SU-DHL-6 (cell line): Measurements from ENCODE around the gene OSBPL7.

ENCODE experiments used
- H2AFZ ChIP-seq: fragments of 200-600 bp; sonication (generic); 2 replicates; pipeline ENCODE4 v1.6.1; 2014; ENCODE audit warnings: low read depth, mild to moderate bottlenecking, moderate library complexity, mixed read lengths, antibody characterized with exemption, low read length; ENCODE audit not compliant: severe bottlenecking
- H3F3A ChIP-seq: fragments of 200-600 bp; shearing (Covaris generic); 2 replicates; pipeline ENCODE4 v1.6.0; 2016; ENCODE audit warnings: antibody characterized with exemption, mild to moderate bottlenecking; ENCODE audit not compliant: insufficient read depth
- H3K27ac ChIP-seq: fragments of 200-600 bp; sonication (generic); 2 replicates; pipeline ENCODE4 v1.5.1; 2016; ENCODE audit warnings: low read depth, mild to moderate bottlenecking, low read length, moderate library complexity, mixed read lengths
- H3K27me3 ChIP-seq: fragments of 200-600 bp; sonication (generic), shearing (Covaris generic); 2 replicates; pipeline ENCODE4 v1.6.0; 2014; ENCODE audit warnings: mild to moderate bottlenecking, low read length
- H3K36me3 ChIP-seq: fragments of 200-600 bp; sonication (generic); 2 replicates; pipeline ENCODE4 v1.6.1; 2014; ENCODE audit warnings: mild to moderate bottlenecking, low read length, mixed read lengths
- H3K4me2 ChIP-seq: fragments of 300-600, 200-600 bp; shearing (Covaris generic), sonication (generic); 2 replicates; pipeline ENCODE4 v1.6.0; 2014; ENCODE audit warnings: low read length, low read depth, mild to moderate bottlenecking; ENCODE audit not compliant: poor library complexity, severe bottlenecking
- H3K4me3 ChIP-seq: fragments of 200-600 bp; sonication (generic); 2 replicates; pipeline ENCODE4 v1.5.1; 2014; ENCODE audit warnings: antibody characterized with exemption, low read length, mild to moderate bottlenecking, mixed read lengths; ENCODE audit not compliant: insufficient read depth, poor library complexity, severe bottlenecking
- H3K79me2 ChIP-seq: fragments of 200-600 bp; sonication (generic); 2 replicates; pipeline ENCODE4 v1.6.1; 2014; ENCODE audit warnings: mild to moderate bottlenecking, low read length, moderate library complexity; ENCODE audit not compliant: insufficient read depth
- H3K9ac ChIP-seq: fragments of 200-600 bp; sonication (generic); 2 replicates; pipeline ENCODE4 v1.7.0; 2014; ENCODE audit warnings: mild to moderate bottlenecking, low read length
- H3K9me2 ChIP-seq: fragments of 200-600 bp; sonication (generic); replicated peaks from 2 replicates; pipeline ENCODE4 v1.6.1; 2014; ENCODE audit warnings: low read length; ENCODE audit not compliant: insufficient read depth
- H3K9me3 ChIP-seq: fragments of 200-600 bp; sonication (generic); 2 replicates; pipeline ENCODE4 v1.6.1; 2014; ENCODE audit warnings: low read length, mixed read lengths; ENCODE audit not compliant: insufficient read depth
- H4K20me1 ChIP-seq: fragments of 200-600 bp; sonication (generic); 2 replicates; pipeline ENCODE4 v1.6.1; 2014; ENCODE audit warnings: low read depth, mild to moderate bottlenecking, antibody characterized with exemption, low read length, moderate library complexity, mixed read lengths
- CTCF ChIP-seq: fragments of 200-600 bp; sonication (generic); IDR thresholded peaks from one replicate; pipeline ENCODE4 v1.5.1; 2017; ENCODE audit warnings: antibody characterized with exemption, mild to moderate bottlenecking, low read length, moderate library complexity; ENCODE audit not compliant: insufficient read depth, poor library complexity, severe bottlenecking
- EZH2phosphoT487 ChIP-seq: fragments of 200-600 bp; sonication (generic), shearing (Covaris generic); conservative IDR thresholded peaks from 2 replicates; pipeline ENCODE4 v1.6.1; 2018; ENCODE audit warnings: mild to moderate bottlenecking, antibody characterized with exemption, low read length, moderate library complexity, mixed read lengths

Gene OSBPL7

GRCh38 chr17:47821424-47822391 lies at the start of gene OSBPL7:
Gene OSBPL7 (minus strand): TSS chr17:47821794. CDS start chr17:47820278, 1,516 bp downstream.
- Histone ChIP-seq H4K20me1 (no peaks in the 10 kb centered on the region), H3K4me2 (peak within 1 kb of the TSS; percentile 87), H3K27ac (0 out of 2 replicates have a peak within 1 kb of the TSS, but pooled peaks have one; percentile 1), H3K36me3 (no peaks in the 10 kb centered on the region), H3K9ac (peak within 1 kb of the TSS; percentile 80), H3K4me3 (peak within 1 kb of the TSS; percentile 78), H2AFZ (peak within 1 kb of the TSS; percentile 47), H3K79me2 (peaks cover 12% of the 10 kb centered on the region; the same call in 1 of the 2 replicates), H3K9me2 (no peaks in the 10 kb centered on the region), H3F3A (no peaks in the 10 kb centered on the region), H3K27me3 (no peaks in the 10 kb centered on the region), H3K9me3 (no peaks in the 10 kb centered on the region)
- TF ChIP-seq EZH2phosphoT487 (no peak), CTCF (peak; percentile 83)

GRCh38 chr17:47871048-47871447 lies 49.5 kb upstream of the OSBPL7 start:
- no peak overlapping the region for H3K27ac ChIP-seq
- no peak overlapping the region for H3K4me2 ChIP-seq
- no peaks in the 10 kb centered on the region for H3K27me3 ChIP-seq

GRCh38 chr17:47870056-47870455 lies 48.5 kb upstream of the OSBPL7 start:
- Histone ChIP-seq H3F3A (no peaks in the 10 kb centered on the region), H2AFZ (no peak overlapping the region), H3K27ac (no peak overlapping the region), H3K4me2 (no peak overlapping the region), H4K20me1 (no peaks in the 10 kb centered on the region), H3K9me2 (no peaks in the 10 kb centered on the region), H3K4me3 (no peak overlapping the region), H3K9ac (no peak overlapping the region), H3K27me3 (no peaks in the 10 kb centered on the region), H3K79me2 (no peaks in the 10 kb centered on the region), H3K9me3 (no peaks in the 10 kb centered on the region), H3K36me3 (no peaks in the 10 kb centered on the region)
- no peak for TF ChIP-seq CTCF
- TF ChIP-seq EZH2phosphoT487 = no peak

More at GRCh38 chr17:47871048-47871447, 49.5 kb upstream of the OSBPL7 start:
- H3K79me2 ChIP-seq = no peaks in the 10 kb centered on the region
- H2AFZ ChIP-seq = no peak overlapping the region
- H3K4me3 ChIP-seq = no peak overlapping the region
- no peaks in the 10 kb centered on the region for H3K9me3 ChIP-seq
- no peaks in the 10 kb centered on the region for H3F3A ChIP-seq
- no peak for TF ChIP-seq CTCF
- TF ChIP-seq EZH2phosphoT487 = no peak
- no peaks in the 10 kb centered on the region for H3K9me2 ChIP-seq
- no peaks in the 10 kb centered on the region for H3K36me3 ChIP-seq
- H4K20me1 ChIP-seq = no peaks in the 10 kb centered on the region
- no peak overlapping the region for H3K9ac ChIP-seq
